ENCODE measurements around the gene LPIN2.
"Not testable (repeated sequence)": the region's sequence is repeated elsewhere in the genome, so short reads cannot be mapped to it uniquely, and the experiment has no call there.

LPIN2 gene

DNA sequence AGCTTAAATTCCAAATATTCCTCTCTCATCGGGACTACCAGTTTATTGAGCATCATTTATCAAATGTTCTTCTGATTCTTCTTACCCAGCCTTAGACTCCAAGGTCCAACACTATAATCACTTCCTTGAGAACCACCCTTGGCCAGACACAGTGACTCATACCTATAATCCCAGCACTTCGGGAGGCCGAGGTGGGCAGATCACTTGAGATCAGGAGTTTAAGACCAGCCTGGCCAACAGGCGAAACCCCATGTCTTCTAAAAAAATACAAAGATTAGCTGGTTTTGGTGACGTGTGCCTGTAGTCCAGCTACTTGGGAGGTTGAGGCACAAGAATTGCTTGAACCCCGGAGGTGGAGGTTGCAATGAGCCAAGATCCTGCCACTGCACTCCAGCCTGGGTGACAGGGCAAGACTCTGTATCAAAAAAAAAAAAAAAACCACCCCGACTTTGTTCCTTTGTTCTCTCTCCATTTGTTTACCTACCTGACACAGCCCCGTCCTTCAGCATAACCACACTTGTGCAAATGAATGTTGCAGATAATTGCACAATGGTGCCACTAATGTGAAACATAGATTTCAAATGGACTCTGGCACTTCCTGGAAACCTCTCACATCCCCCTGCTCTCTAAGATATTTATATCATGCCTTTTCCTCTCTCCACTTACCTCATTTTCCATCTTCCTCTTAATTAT lies 38.9 kb upstream of the LPIN2 start:
- no peak for DNase-seq (ENCODE audit: insufficient read length, low spot score)
- FAIRE-seq: no peak
- TF ChIP-seq, protein P1, sequence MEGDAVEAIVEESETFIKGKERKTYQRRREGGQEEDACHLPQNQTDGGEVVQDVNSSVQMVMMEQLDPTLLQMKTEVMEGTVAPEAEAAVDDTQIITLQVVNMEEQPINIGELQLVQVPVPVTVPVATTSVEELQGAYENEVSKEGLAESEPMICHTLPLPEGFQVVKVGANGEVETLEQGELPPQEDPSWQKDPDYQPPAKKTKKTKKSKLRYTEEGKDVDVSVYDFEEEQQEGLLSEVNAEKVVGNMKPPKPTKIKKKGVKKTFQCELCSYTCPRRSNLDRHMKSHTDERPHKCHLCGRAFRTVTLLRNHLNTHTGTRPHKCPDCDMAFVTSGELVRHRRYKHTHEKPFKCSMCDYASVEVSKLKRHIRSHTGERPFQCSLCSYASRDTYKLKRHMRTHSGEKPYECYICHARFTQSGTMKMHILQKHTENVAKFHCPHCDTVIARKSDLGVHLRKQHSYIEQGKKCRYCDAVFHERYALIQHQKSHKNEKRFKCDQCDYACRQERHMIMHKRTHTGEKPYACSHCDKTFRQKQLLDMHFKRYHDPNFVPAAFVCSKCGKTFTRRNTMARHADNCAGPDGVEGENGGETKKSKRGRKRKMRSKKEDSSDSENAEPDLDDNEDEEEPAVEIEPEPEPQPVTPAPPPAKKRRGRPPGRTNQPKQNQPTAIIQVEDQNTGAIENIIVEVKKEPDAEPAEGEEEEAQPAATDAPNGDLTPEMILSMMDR (IDR thresholded peaks at IDR 0.05; ENCODE audit: insufficient read depth, missing control alignments): no peak

DNA sequence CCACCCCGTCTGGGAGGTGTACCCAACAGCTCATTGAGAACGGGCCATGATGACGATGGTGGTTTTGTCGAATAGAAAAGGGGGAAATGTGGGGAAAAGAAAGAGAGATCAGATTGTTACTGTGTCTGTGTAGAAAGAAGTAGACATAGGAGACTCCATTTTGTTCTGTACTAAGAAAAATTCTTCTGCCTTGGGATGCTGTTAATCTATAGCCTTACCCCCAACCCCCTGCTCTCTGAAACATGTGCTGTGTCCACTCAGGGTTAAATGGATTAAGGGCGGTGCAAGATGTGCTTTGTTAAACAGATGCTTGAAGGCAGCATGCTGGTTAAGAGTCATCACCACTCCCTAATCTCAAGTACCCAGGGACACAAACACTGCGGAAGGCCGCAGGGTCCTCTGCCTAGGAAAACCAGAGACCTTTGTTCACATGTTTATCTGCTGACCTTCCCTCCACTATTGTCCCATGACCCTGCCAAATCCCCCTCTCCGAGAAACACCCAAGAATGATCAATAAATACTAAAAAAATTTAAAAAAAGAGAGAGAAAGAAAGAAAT lies 37.0 kb upstream of the LPIN2 start:
- not testable (repeated sequence) for DNase-seq (ENCODE audit: insufficient read length, low spot score); FAIRE-seq

DNA sequence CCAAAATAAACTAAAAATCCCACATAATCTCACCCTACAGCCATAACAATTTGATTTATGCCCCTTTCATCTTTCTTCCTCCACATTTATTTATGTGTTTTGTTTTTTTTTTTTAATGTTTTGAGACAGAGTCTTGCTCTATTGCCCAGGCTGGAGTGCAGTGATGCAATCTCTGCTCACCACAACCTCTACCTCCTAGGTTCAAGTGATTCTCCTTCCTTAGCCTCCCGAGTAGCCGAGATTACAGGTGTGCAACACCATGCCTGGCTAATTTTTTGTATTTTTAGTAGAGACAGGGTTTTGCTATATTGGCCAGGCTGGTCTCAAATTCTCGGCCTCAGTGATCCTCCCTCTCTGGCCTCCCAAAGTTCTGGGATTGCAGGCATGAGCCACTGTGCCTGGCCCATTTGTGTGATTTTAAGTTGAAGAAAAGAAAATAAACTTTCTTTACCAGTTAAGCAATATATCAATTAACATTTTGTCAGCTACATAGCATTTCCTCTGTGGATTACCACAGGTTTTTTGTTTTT lies 35.9 kb upstream of the LPIN2 start:
- TF ChIP-seq, protein P1 (IDR thresholded peaks at IDR 0.05; ENCODE audit: insufficient read depth, missing control alignments): no peak
- FAIRE-seq (no peak), DNase-seq (ENCODE audit: insufficient read length, low spot score) (no peak)

DNA sequence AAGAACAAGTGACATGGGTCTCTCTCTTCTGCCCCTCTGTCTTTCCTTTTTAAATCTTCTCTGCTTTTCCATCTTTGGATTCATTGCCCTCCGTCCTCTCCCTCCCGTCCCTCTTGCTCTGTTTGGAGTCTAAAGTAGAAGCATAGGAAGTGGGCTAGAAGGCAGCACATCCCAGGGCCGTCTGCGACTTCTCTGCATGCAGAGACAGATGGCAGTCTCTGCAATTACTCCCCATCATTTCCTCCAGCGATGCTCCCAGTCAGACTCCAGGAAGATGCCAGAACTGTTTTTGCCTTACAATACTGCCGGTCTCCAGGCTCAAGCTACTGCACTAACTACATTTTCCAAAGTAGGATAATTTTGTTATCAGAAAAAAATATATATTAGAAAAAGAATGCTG lies 35.2 kb upstream of the LPIN2 start:
- TF ChIP-seq, protein P1 (IDR thresholded peaks at IDR 0.05; ENCODE audit: insufficient read depth, missing control alignments): no peak
- DNase-seq (ENCODE audit: insufficient read length, low spot score) (no peak), FAIRE-seq (no peak)

DNA sequence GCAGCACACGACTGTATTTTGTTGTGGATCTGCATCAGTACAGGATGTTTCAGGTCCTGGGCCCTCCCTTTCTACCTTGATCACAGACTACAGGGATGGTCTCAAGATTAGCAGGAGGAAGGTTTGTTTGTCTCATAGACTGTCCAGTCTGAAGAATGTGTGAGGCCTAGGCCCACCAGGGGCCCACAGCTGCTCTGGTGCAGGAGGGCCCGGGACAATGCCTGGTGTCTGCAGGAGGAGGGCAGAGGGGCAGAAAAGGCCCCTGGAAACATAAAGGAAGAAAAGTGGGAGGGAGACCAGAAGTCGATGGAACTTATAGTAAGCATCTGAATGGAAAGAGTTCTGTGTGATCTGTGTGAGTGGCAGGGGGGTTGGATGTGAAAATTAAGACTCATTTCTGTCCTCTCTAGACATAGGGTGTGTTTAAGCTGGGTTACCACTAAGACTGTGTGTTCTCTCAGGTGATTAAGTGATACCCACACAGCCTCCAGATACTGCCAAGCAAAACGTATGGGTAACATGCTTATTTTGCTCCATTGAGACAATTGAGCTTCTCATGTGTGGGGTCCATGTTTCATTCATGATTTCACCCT lies 33.4 kb upstream of the LPIN2 start:
- peak; percentile 73 for FAIRE-seq
- no peak for DNase-seq (ENCODE audit: insufficient read length, low spot score)
- TF ChIP-seq, protein P1 (IDR thresholded peaks at IDR 0.05; ENCODE audit: insufficient read depth, missing control alignments): no peak

DNA sequence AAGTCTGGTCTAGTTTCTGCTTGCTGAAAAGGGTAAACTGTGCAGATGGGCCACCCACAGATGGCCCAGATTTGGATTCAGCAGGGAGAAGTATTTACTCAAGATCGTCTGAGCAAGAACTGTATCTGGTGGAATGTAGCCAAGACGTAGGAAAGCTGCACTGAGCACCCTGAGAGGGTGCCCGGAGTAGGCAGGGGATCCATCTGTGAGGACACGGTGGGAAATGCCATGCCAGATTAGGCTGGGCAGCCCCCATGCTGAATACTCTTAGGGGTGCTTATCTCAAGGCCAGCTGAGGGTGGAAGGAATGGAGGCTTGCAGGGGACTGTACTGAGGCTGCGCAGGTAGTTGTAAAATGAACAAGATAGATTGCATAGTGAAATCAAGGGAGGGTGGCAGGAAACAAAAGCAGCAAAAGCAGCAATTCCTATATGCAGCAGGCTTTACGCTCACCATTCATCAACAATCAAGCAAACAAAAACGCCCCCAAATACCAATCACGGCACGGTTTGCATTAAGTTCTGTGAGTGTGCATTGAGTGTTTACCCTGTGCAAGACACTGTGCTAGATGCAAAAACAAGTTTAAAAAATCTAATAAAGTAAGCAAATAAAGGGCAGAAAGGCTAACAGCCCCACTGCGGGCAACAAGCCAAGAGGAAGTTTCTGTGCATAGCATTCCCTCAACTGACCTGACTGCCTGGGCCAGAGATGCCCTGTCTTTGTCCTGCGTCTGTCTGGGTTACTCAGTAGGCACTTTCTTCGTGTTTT lies 32.2 kb upstream of the LPIN2 start:
- TF ChIP-seq, protein P1 (IDR thresholded peaks at IDR 0.05; ENCODE audit: insufficient read depth, missing control alignments): no peak
- FAIRE-seq: no peak
- no peak for DNase-seq (ENCODE audit: insufficient read length, low spot score)

DNA sequence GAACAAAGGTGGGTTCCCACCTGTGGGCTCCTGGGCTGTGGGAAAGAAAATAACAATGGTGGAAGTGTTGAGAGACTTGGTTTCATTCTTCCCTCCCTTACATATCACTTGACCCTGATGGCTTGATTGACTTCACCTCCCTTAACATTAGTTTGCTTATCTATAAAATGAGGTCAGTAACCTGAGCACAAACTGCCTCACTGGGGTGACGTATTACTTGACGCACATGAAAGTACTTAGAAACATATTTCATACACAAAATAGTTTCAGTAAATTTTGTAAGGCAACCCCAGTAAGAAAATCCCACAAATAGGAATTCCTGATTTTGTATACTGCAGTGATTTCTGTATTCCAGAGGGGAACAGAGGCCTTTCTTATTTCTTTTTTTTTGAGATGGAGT lies 29.4 kb upstream of the LPIN2 start:
- FAIRE-seq (no peak), DNase-seq (ENCODE audit: insufficient read length, low spot score) (no peak)
- TF ChIP-seq, protein P1 (IDR thresholded peaks at IDR 0.05; ENCODE audit: insufficient read depth, missing control alignments): no peak
